ENCODE results near the gene EIF4G3.

DNA sequence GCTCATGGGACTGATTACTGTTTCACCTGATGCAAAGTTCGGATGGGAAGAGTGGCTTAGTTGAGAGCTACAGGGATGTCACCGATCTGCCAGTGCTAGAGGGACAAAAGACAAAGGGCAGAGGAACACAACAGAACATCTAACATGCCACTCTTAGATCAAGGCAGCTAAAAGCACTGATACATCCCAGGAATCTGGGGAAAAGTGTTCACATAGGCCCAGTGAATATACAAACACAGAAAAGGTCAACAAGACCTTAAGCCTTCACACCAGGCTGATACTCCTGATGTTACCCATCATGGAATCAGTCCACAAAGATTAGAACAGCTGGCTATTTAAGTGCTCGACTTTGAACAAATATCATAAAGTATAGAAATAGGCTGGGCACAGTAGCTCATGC lies 163.2 kb downstream of the EIF4G3 start:
- TF ChIP-seq USF1 (IDR thresholded peaks at IDR 0.05; ENCODE audit: borderline replicate concordance, low read depth): no peak
- no peak for TF ChIP-seq GABPA (IDR thresholded peaks at IDR 0.05; ENCODE audit: low read depth)
- no peak for TF ChIP-seq RFX5 (IDR thresholded peaks at IDR 0.05; ENCODE audit: low read length)
- no peak for TF ChIP-seq CTCF (IDR thresholded peaks at IDR 0.05)
- TF ChIP-seq YY1 (IDR thresholded peaks at IDR 0.05; ENCODE audit: low read depth): no peak
- no peak for TF ChIP-seq EP300 (IDR thresholded peaks at IDR 0.05; ENCODE audit: borderline replicate concordance in 1 of 2, low read depth in 1 of 2, low read length in 1 of 2)
- TF ChIP-seq CHD2 (IDR thresholded peaks at IDR 0.05; ENCODE audit: low read length, partially characterized antibody): no peak
- no peak for TF ChIP-seq POLR2AphosphoS5 (IDR thresholded peaks at IDR 0.05; ENCODE audit: low read depth, low read length)
- TF ChIP-seq, protein P1, sequence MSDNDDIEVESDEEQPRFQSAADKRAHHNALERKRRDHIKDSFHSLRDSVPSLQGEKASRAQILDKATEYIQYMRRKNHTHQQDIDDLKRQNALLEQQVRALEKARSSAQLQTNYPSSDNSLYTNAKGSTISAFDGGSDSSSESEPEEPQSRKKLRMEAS (IDR thresholded peaks at IDR 0.05; ENCODE audit: low read depth): no peak
- no peak for TF ChIP-seq FOXJ3 (CRISPR knock-in tag; IDR thresholded peaks at IDR 0.05)
- TF ChIP-seq USF2 (IDR thresholded peaks at IDR 0.05; ENCODE audit: borderline replicate concordance, low read depth, low read length): no peak
- TF ChIP-seq REST (IDR thresholded peaks at IDR 0.05; ENCODE audit: low read depth, low read length): no peak
- no peak for TF ChIP-seq SIN3A (IDR thresholded peaks at IDR 0.05; ENCODE audit: borderline replicate concordance, low read depth, low read length)
- no peak for TF ChIP-seq ZBTB33 (IDR thresholded peaks at IDR 0.05; ENCODE audit: borderline replicate concordance, low read depth)
